ENCODE data around the gene GPR135. TPM values are rescaled to one million over a fixed set of nuclear protein-coding genes. Genes with fewer than 3 reads are reported as not detected.

The GPR135 gene
- total and polyA plus RNA-seq, 10 of the 15 experiments (the other 5 are each of a cell fraction or from before 2014, with no cell fraction given) = 0.11 to 1.1 (median 0.86) TPM

DNA sequence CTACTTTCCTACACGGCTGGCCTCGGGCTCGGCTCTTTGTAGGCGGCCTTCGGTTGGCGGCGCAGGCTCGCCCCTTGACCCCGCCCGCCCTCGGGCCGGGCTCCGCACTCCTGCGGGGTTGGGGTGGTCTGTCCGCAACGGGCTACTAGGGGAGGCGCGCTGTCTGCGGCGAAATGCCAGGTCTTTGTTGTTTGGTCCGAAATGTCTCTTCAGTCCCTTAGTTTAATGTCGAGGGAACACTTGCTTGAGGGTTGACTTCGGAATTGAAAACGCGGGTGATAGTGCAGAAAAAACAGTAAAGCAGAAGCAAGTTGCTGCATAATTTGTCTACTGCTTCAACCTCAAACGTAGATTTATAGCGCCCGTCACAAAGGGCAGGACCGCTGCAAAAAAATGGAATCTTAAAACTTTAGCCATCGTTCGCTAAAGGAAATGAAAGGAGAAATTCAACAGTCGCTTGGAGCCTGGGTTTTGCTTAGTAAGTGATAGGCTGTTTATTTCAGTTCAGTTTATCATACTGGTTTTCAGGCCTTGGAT is 19.5 kb upstream of the GPR135 start (continued):
- TF ChIP-seq, protein P1, sequence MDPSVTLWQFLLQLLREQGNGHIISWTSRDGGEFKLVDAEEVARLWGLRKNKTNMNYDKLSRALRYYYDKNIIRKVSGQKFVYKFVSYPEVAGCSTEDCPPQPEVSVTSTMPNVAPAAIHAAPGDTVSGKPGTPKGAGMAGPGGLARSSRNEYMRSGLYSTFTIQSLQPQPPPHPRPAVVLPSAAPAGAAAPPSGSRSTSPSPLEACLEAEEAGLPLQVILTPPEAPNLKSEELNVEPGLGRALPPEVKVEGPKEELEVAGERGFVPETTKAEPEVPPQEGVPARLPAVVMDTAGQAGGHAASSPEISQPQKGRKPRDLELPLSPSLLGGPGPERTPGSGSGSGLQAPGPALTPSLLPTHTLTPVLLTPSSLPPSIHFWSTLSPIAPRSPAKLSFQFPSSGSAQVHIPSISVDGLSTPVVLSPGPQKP (IDR thresholded peaks at IDR 0.05; ENCODE audit: low read depth, low read length) = no peak
- no peak for TF ChIP-seq POU2F2 (IDR thresholded peaks at IDR 0.05; ENCODE audit: borderline replicate concordance, low read depth, low read length)

DNA sequence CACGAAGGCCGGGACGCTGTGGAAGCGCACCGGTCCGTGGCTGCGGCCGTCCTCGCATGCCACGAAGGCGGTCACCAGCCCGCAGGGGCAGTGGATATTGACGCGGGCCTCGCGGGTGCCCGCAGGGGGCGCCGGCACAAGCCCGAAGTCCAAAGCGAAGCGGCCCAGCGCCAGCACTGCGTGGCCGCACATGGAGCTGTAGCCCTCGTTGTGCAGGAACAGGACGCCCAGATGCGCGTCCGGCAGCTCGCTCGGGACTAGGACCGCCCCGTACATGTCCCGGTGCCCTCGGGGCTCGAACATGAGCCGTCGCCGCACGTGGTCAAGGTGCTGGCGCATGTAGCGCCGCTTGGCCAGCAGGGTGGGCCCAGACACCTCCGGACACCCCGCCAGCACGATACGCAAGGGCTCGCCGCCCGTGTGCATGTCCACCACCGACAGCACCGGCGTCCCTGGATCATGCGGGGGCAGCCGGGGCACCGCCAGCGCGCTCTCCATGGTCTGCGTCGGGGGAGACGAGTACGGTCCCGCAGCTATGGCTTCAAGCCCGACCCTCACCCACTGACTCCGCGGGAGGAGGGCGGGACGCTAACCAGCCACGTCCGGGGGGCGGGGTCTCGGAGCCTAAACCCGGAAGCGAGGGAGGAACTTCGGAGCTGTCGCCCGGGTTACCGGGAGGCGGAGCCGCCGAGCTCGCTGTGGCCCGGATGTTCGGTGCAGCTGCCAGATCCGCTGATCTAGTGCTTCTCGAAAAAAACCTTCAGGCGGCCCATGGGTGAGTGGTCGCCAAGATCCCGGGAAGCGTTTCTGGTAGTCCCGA is 18.8 kb upstream of the GPR135 start, which contains the start of the genes JKAMP and L3HYPDH:
Gene JKAMP, plus strand, starts transcription at position 699 of the 820 bp plus-strand sequence. Its CDS starts 73 bp downstream, at position 772.
Gene L3HYPDH, minus strand, starts transcription at position 590 of the 820 bp plus-strand sequence. Its CDS starts 92 bp downstream, at position 498.
- ChIA-PET SMC1A (ENCODE audit: uncharacterized antibody, unreplicated experiment) (interaction anchor here (1.1 to 1.5 kb wide), 5 partner anchors 8 to 209 kb away, joined by 3 to 5 read pairs (median 4); no protein-coding TSS in a partner anchor), RAD21 (ENCODE audit: unreplicated experiment) (interaction anchor here (0.6 to 1.5 kb wide), 11 partner anchors 13 to 1239 kb away, joined by 3 to 5 read pairs (median 3); partner anchors contain the start of genes CCDC175 and PSMA3), CTCF (interaction anchor here (0.8 to 2.2 kb wide), 15 partner anchors 10 to 983 kb away, joined by 3 to 14 read pairs (median 4); partner anchors contain the start of genes CCDC175 and GPR135), POLR2A (interaction anchor here (0.6 to 1.7 kb wide), 4 partner anchors 19 to 1937 kb away, joined by 3 to 6 read pairs (median 4); partner anchors contain the start of genes DAAM1 and GPR135)
- peaks cover 10% of the 10 kb centered on the region; the same call in 1 of the 2 replicates for H3K4me1 ChIP-seq (ENCODE audit: control insufficient read depth, insufficient read depth, low read length)
- H3K27ac ChIP-seq (ENCODE audit: control insufficient read depth, insufficient read depth) = peak within 1 kb of the TSS; percentile 85
- in situ Hi-C loops (cut with MboI) (loop anchor here (25.0 kb wide), 1 partner anchor 678 kb away; the partner anchor contains the start of gene DHRS7), intact Hi-C loops (cut with micrococcal nuclease; ENCODE audit: unreplicated experiment) (loop anchor here (10.0 kb wide), 2 partner anchors 611 to 681 kb away; partner anchors contain the start of genes DHRS7 and PCNX4)
- H3K79me2 ChIP-seq (ENCODE audit: control insufficient read depth, insufficient read depth, low read length) = peaks cover 60% of the 10 kb centered on the region
- H2AFZ ChIP-seq (ENCODE audit: control insufficient read depth, low read depth, low read length) = peak within 1 kb of the TSS; percentile 93
- no peaks in the 10 kb centered on the region for H3K27me3 ChIP-seq (replicated peaks in 1 of 2; ENCODE audit: control insufficient read depth in 2 of 2, insufficient read depth in 2 of 2, low read length in 1 of 2)
- DNase-seq (ENCODE audit: low read depth, low spot score) = peak; percentile 78
- ATAC-seq = peak; percentile 88
- whole genome bisulfite sequencing (ENCODE audit: insufficient coverage, insufficient replicate concordance, low lambda C conversion rate, missing lambda C conversion rate) = 1% methylated on average over 84 of the region's 92 CpGs
- H3K9me3 ChIP-seq (replicated peaks; ENCODE audit: control insufficient read depth, insufficient read depth, low read length) = no peaks in the 10 kb centered on the region
- H3K36me3 ChIP-seq (ENCODE audit: control insufficient read depth in 2 of 2, insufficient read depth in 2 of 2, low read length in 1 of 2) = no peaks in the 10 kb centered on the region
- BruUV-seq (replicated peaks) = no TSS peak
- peak within 1 kb of the TSS; percentile 83 for H3K4me3 ChIP-seq
- FAIRE-seq = peak; percentile 38
- H3K9ac ChIP-seq (ENCODE audit: control insufficient read depth, insufficient read depth, low read length) = peak within 1 kb of the TSS; percentile 76
- H4K20me1 ChIP-seq (ENCODE audit: control insufficient read depth, insufficient read depth) = no peaks in the 10 kb centered on the region
- peak within 1 kb of the TSS; percentile 96 for H3K4me2 ChIP-seq (ENCODE audit: control insufficient read depth, insufficient read depth)
- TF ChIP-seq, protein P2, sequence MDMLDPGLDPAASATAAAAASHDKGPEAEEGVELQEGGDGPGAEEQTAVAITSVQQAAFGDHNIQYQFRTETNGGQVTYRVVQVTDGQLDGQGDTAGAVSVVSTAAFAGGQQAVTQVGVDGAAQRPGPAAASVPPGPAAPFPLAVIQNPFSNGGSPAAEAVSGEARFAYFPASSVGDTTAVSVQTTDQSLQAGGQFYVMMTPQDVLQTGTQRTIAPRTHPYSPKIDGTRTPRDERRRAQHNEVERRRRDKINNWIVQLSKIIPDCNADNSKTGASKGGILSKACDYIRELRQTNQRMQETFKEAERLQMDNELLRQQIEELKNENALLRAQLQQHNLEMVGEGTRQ (IDR thresholded peaks at IDR 0.05; ENCODE audit: borderline replicate concordance, low read depth, low read length) = no peak; the same call in 1 of the 2 replicates
- no peak; the same call in none of the 2 replicates for TF ChIP-seq EED (IDR thresholded peaks at IDR 0.05; ENCODE audit: low read depth)
- TF ChIP-seq ZNF274 (IDR thresholded peaks at IDR 0.05; ENCODE audit: insufficient read depth, insufficient read length) = no peak
- peak; percentile 92 for TF ChIP-seq PML (IDR thresholded peaks at IDR 0.05; ENCODE audit: low read length)
- no peak for TF ChIP-seq TCF7 (IDR thresholded peaks at IDR 0.05; ENCODE audit: borderline replicate concordance)
- TF ChIP-seq BCL11A (IDR thresholded peaks at IDR 0.05; ENCODE audit: low read depth, low read length) = no peak
- TF ChIP-seq, protein P3, sequence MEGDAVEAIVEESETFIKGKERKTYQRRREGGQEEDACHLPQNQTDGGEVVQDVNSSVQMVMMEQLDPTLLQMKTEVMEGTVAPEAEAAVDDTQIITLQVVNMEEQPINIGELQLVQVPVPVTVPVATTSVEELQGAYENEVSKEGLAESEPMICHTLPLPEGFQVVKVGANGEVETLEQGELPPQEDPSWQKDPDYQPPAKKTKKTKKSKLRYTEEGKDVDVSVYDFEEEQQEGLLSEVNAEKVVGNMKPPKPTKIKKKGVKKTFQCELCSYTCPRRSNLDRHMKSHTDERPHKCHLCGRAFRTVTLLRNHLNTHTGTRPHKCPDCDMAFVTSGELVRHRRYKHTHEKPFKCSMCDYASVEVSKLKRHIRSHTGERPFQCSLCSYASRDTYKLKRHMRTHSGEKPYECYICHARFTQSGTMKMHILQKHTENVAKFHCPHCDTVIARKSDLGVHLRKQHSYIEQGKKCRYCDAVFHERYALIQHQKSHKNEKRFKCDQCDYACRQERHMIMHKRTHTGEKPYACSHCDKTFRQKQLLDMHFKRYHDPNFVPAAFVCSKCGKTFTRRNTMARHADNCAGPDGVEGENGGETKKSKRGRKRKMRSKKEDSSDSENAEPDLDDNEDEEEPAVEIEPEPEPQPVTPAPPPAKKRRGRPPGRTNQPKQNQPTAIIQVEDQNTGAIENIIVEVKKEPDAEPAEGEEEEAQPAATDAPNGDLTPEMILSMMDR (IDR thresholded peaks at IDR 0.05 in 2 of 3, conservative IDR thresholded peaks at IDR 0.05 in 1 of 3; ENCODE audit: control insufficient read depth in 2 of 3, extremely low read depth in 1 of 3, insufficient read depth in 1 of 3, low read depth in 3 of 3, low read length in 3 of 3) = peak; percentile 44 to 58 (median 57); a peak in 4 of 6 replicates
- no peak for TF ChIP-seq MEF2A (IDR thresholded peaks at IDR 0.05; ENCODE audit: insufficient read depth, low read depth, low read length)
- peak; percentile 48 for TF ChIP-seq SMAD5 (IDR thresholded peaks at IDR 0.05; ENCODE audit: low read depth)

Measured in GM12878 (cell line).